Testis (tissue), 3 donors: Measurements from ENCODE around the gene TMUB1. TPM values are rescaled to one million over a fixed set of nuclear protein-coding genes. Genes with fewer than 3 reads are reported as not detected.

Source experiments
- DNase-seq: peaks from one replicate; pipeline ENCODE4 v3.0.0-alpha.2; 2019
- H3K27ac ChIP-seq, 2 donors: fragments of 200-600 bp; sonication (generic); one replicate each; pipeline ENCODE4 v1.5.1; 2019
- H3K27me3 ChIP-seq: fragments of 200-600 bp; sonication (generic); one replicate; pipeline ENCODE4 v1.5.1; 2019
- H3K36me3 ChIP-seq: fragments of 200-600 bp; sonication (generic); one replicate; pipeline ENCODE4 v1.5.1; 2017; ENCODE audit warnings: low read depth; ENCODE audit errors: missing control alignments
- H3K4me1 ChIP-seq: fragments of 200-600 bp; sonication (generic); one replicate; pipeline ENCODE4 v1.5.1; 2019
- H3K4me3 ChIP-seq, 2 donors: fragments of 200-600 bp; sonication (generic); one replicate each; pipeline ENCODE4 v1.5.1; 2017 to 2019
- H3K9me3 ChIP-seq: fragments of 200-600 bp; sonication (generic); one replicate; pipeline ENCODE4 v1.5.1; 2017
- CTCF ChIP-seq, 3 experiments: fragments of 450-650 bp in 2 of 3; fragments of 200-600 bp in 1 of 3; sonication (generic) in 1 of 3; IDR thresholded peaks; one replicate each; pipeline ENCODE4 v1.5.1; 2016 to 2019; ENCODE audit warnings: antibody characterized with exemption in 3 of 3, mild to moderate bottlenecking in 2 of 3, moderate library complexity in 1 of 3
- POLR2A ChIP-seq: fragments of 450-650 bp; IDR thresholded peaks from one replicate; pipeline ENCODE4 v1.6.1; 2017; ENCODE audit warnings: antibody characterized with exemption, mild to moderate bottlenecking, moderate library complexity
- WGBS, 2 donors: methylation state at CpG; one replicate each; pipeline ENCODE4 v1.1.5; 2018; 5-methylcytosine and 5-hydroxymethylcytosine counted together
- intact Hi-C: fragments of 100-400 bp; cut with DNase I; formaldehyde crosslinking; loops from one replicate; pipeline ENCODE4 v1.15.1; 2023; ENCODE audit warnings: low total_unique reads
- polyA plus RNA-seq: library from polyadenylated mRNA; stranded (reverse); fragments of 350-450 nt; fragmentation: Illumina TruSeq; extraction: RNeasy Lipid Tissue Mini Kit (QIAGEN cat#74804); gene quantifications from one replicate; pipeline ENCODE4 v1.2.3, GENCODE V29; 2014; ENCODE audit warnings: low read depth, low replicate concordance; ENCODE audit not compliant: insufficient read depth
- total RNA-seq, 2 donors: library from RNA; depleted of rRNA; stranded (reverse); fragments of >200 nt; gene quantifications; one replicate each; pipeline ENCODE4 v1.2.3, GENCODE V29; 2016

The TMUB1 gene
- total and polyA plus RNA-seq, 3 donors from 2014 or later = 30.8 to 68.7 (median 63.2) TPM

- WGBS, 2 donors = 69 to 78% methylated on average over 5 of the region's 5 CpGs
- no peak for DNase-seq
- TF ChIP-seq CTCF (IDR thresholded peaks at IDR 0.05) (no peak), POLR2A (no peak)
- Histone ChIP-seq H3K36me3 (no peaks in the 10 kb centered on the region), H3K27ac (no peak overlapping the region), H3K4me1 (peaks cover 5% of the 10 kb centered on the region), H3K4me3 (no peak overlapping the region), H3K27me3 (no peaks in the 10 kb centered on the region), H3K9me3 (no peaks in the 10 kb centered on the region)
- intact Hi-C loops = no loop called here
Observed at GRCh38 chr7:151094675-151095074, 11.4 kb upstream of the TMUB1 start.

GRCh38 chr7:151093748-151094147 is 10.5 kb upstream of the TMUB1 start:
- no peak for DNase-seq
- no peak for TF ChIP-seq POLR2A
- TF ChIP-seq CTCF (IDR thresholded peaks at IDR 0.05) = no peak
- Histone ChIP-seq H3K9me3 (no peaks in the 10 kb centered on the region), H3K4me3 (no peak overlapping the region), H3K4me1 (peaks cover 14% of the 10 kb centered on the region), H3K27ac (no peak overlapping the region), H3K36me3 (no peaks in the 10 kb centered on the region), H3K27me3 (no peaks in the 10 kb centered on the region)
- WGBS, 2 donors = 85 to 91% methylated on average over 5 to 6 of the region's 6 CpGs
- intact Hi-C loops = no loop called here

GRCh38 chr7:151091988-151092387 is 8.7 kb upstream of the TMUB1 start:
- TF ChIP-seq CTCF (IDR thresholded peaks at IDR 0.05) (no peak), POLR2A (no peak)
- no peak overlapping the region for H3K27ac ChIP-seq
- no peak overlapping the region for H3K4me3 ChIP-seq
- no peaks in the 10 kb centered on the region for H3K9me3 ChIP-seq
- no peak for DNase-seq
- H3K4me1 ChIP-seq = peaks cover 26% of the 10 kb centered on the region
- H3K36me3 ChIP-seq = no peaks in the 10 kb centered on the region
- intact Hi-C loops = no loop called here
- WGBS, 2 donors = 85 to 95% methylated on average over 14 of the region's 14 CpGs
- no peaks in the 10 kb centered on the region for H3K27me3 ChIP-seq

GRCh38 chr7:151091431-151091830 is 8.1 kb upstream of the TMUB1 start:
- WGBS, 2 donors = 64 to 65% methylated on average over 5 to 6 of the region's 6 CpGs
- H3K36me3 ChIP-seq = no peaks in the 10 kb centered on the region
- H3K4me3 ChIP-seq = no peak overlapping the region
- intact Hi-C loops = no loop called here
- H3K4me1 ChIP-seq = peaks cover 26% of the 10 kb centered on the region
- no peak for TF ChIP-seq POLR2A
- peak in 2 of 3 experiments; percentile 13 to 27 for TF ChIP-seq CTCF (IDR thresholded peaks at IDR 0.05)
- H3K27ac ChIP-seq = no peak overlapping the region
- DNase-seq = no peak
- H3K9me3 ChIP-seq = no peaks in the 10 kb centered on the region
- no peaks in the 10 kb centered on the region for H3K27me3 ChIP-seq

- WGBS, 2 donors = 90 to 93% methylated on average over 4 to 7 of the region's 7 CpGs
- Histone ChIP-seq H3K27ac (no peak overlapping the region), H3K4me3 (no peak overlapping the region), H3K27me3 (no peaks in the 10 kb centered on the region), H3K36me3 (no peaks in the 10 kb centered on the region), H3K4me1 (peaks cover 26% of the 10 kb centered on the region), H3K9me3 (no peaks in the 10 kb centered on the region)
- TF ChIP-seq CTCF (IDR thresholded peaks at IDR 0.05) (no peak), POLR2A (no peak)
- no peak for DNase-seq
- intact Hi-C loops = no loop called here
Observed at GRCh38 chr7:151091003-151091402, 7.7 kb upstream of the TMUB1 start.
